Esophagus squamous epithelium (tissue), 4 donors: ENCODE results near the gene SKI.

ENCODE experiments used
- CTCF ChIP-seq, 6 experiments: fragments of 450-650 bp in 4 of 6; fragments of 200-600 bp in 2 of 6; sonication (generic) in 2 of 6; IDR thresholded peaks; one replicate each; pipeline ENCODE4 v1.5.1; 2016 to 2019; ENCODE audit warnings: antibody characterized with exemption in 6 of 6, mild to moderate bottlenecking in 4 of 6, moderate library complexity in 4 of 6
- POLR2A ChIP-seq, 4 donors: fragments of 450-650 bp; IDR thresholded peaks; one replicate each; pipeline ENCODE4 v1.6.1; 2017; ENCODE audit warnings: antibody characterized with exemption in 4 of 4, mild to moderate bottlenecking in 4 of 4, moderate library complexity in 3 of 4

GRCh38 chr1:2296614-2297013, 68.5 kb downstream of the SKI start:
- TF ChIP-seq CTCF (IDR thresholded peaks at IDR 0.05) (no peak), POLR2A (IDR thresholded peaks at IDR 0.05) (no peak)
